ENCODE data around the gene TMEM63B.
"Not testable (repeated sequence)": the region's sequence is repeated elsewhere in the genome, so short reads cannot be mapped to it uniquely, and the experiment has no call there.

The TMEM63B gene

DNA sequence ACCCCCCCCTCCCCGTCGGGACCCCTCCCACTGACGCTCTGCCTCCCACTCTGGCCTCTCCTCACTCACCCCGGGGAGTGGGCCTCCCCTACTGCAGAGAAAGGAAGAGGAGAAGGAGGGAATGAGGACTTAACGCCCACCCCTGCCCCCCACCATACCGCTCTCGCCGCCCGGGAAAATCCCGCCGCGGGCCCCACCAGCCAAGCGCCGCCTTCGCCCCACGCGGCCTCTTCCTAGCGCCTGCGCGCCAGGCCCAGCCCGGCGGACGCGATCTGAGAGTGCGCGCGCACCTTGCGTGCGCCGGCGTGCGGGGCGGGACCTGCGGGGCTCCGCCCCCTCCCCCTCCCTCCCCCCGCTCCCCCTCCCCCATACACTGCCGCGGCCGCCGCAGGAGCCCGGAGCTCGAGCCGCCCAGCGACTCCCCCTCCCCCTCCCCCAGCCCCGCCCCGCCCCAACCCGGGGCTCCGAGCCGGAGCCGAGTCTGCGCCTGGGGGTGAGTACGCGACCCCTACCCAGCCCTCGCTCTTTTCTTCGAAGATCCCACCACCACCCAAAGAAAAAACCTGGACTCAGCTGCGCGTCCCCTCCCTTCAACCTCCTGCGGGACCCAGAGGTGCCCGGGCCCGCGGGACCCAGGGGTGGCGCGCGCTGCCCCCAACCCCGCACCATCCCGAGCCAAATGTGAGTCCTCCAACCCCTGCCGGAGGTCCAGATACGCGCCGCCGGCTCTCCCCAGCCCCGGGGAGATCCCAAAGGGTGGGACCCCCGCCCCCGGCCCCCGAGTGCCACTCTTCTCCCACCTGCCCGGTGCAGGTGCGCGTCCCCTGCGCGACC is at the start of gene TMEM63B, which contains the start of gene MRPL14:
Gene TMEM63B, plus strand, starts transcription at position 369 of the 834 bp plus-strand sequence. CDS start 7,031 bp downstream, outside the sequence.
Gene MRPL14, minus strand, starts transcription at position 267 of the 834 bp plus-strand sequence. CDS start 10,841 bp downstream, outside the sequence.
- DNase-seq (ENCODE audit: low read depth): peak; percentile 88

- DNase-seq (ENCODE audit: low read depth): no peak
These were observed 49.0 kb upstream of the TMEM63B start for GRCh38 chr6:44078219-44078826.

DNA sequence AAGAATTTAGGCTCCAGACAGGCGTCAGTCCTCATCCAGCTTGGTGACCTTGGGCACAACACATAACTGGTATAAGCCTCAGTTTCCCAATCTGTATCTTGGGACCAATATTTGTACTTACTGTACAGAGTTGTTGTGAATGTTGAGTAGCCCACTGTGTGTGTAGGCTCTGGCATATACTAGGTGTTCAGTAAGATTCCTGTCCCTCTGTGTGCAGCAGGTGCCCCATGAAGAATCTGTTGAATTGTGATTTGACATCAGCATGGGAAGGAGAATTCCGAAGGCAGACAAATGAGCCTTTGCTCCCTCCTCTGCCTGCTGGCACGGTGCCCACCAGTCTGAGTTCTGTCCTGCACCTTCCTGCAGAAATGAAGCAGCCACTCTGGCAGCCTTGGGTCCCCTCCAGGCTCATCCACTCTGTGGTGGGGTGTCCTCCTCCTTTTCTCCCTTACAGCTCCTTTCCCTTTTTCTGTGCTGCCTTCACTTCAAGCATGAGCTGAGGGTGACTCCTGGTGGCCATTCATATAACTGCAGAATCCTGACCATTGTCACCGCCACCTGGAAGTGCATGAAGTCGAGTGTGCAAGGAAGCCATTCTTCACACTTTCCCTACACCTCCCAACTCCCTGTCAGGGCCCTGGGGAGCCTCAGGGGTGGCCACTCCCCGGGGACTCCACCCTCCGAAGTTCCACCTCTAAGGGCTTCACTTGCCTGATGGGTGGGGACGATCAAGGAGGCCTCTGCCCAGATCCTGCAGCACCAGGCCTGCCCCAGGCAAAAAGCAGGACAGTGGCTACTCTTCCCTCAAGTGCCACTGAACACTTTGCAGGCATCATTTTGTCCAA is 48.3 kb upstream of the TMEM63B start:
- peak; percentile 49 for DNase-seq (ENCODE audit: low read depth)

DNA sequence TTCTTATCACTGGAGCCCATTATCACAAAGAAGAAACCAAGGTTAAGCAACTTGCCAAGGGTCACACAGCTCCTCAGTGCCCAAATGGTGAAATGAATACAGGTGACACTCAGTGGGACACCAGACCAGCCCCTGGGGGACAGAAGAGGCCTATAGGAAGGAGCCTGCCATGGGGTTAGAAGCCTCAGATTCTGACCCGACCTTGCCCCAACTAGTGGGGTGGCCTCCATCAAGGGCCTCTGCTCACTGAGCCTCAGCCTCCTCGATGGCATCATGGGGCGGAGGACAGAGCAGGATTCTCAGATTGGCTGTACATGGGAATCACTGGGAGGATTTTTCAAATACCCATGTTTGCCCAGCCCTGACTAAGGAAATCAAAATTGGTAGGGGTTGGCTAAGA is 47.7 kb upstream of the TMEM63B start:
- DNase-seq (ENCODE audit: low read depth): no peak

DNA sequence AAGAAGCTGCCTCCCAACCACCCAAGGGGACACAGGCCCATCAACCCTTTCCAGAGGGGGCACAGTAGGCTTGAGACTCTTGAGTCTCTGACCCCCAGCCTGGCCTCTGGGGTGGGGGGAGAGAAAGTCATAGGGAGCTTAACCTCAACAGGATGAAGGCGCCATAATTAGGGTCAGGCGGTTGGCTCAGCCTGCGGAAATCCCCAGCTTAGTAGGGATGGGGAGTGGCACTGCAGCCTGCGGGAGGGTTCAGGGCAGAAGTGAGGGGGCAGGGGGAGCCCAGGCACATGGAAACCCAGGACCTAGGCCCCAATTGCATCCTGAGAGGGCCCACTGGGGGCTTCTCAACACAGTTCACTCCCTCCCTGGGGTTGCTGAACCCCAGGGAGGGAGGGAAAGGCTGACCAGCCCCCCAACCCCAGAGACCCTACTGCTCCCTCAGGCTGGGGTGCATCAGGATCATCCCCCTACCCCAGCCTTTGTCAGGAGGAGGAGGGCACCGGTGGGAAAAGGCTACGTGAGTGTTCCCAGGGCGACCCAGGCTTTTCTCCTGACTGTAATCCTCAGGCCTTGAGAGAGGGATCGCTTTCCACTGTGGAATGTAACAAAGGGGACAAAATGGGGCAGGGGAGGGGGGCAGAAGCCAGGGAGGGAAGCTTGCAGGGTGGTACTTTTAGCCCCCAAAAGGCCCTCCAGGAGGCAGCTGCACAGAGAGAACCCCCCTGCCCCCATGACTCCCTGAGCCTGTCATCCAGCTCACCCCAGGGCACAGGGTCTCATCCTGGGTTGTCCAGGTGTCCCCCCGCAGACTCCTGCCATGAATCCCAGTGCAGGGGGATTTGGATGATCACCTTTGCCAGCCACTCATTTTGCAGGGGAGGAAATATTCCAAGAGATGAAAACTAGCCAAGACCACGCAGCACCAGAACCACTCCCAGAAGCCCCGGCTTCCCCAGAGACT is 46.5 kb upstream of the TMEM63B start:
- DNase-seq (ENCODE audit: low read depth): no peak

GRCh38 chr6:44081753-44082152 is 45.6 kb upstream of the TMEM63B start:
- no peak for DNase-seq (ENCODE audit: low read depth)

- DNase-seq (ENCODE audit: low read depth): no peak
These were observed 44.5 kb upstream of the TMEM63B start for GRCh38 chr6:44082872-44083321.

- DNase-seq (ENCODE audit: low read depth): no peak
These were observed 42.9 kb upstream of the TMEM63B start for GRCh38 chr6:44084231-44085014.

DNA sequence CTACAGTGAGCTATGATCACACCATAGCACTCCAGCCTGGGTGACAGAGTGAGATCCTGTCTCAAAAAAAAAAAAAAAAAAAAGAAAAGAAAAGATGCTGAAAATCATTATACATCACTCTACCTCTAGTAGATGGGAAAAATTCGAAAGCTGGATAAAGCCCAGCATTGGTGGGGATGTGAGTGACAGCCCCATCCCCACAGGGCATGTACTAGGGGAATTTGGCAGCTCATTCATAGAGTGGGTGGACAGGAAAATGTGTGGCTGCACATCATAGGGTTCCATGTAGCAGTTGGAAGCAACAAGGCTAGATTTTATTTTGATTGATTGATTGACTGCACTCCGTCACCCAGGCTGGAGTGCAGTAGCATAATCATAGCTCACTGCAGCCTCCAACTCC is 42.1 kb upstream of the TMEM63B start:
- DNase-seq (ENCODE audit: low read depth): no peak

GRCh38 chr6:44086931-44087574 is 40.3 kb upstream of the TMEM63B start:
- no peak for DNase-seq (ENCODE audit: low read depth)

GRCh38 chr6:44087623-44088022 is 39.7 kb upstream of the TMEM63B start:
- no peak for DNase-seq (ENCODE audit: low read depth)

- no peak for DNase-seq (ENCODE audit: low read depth)
These were observed 38.3 kb upstream of the TMEM63B start for GRCh38 chr6:44088827-44089590.

DNA sequence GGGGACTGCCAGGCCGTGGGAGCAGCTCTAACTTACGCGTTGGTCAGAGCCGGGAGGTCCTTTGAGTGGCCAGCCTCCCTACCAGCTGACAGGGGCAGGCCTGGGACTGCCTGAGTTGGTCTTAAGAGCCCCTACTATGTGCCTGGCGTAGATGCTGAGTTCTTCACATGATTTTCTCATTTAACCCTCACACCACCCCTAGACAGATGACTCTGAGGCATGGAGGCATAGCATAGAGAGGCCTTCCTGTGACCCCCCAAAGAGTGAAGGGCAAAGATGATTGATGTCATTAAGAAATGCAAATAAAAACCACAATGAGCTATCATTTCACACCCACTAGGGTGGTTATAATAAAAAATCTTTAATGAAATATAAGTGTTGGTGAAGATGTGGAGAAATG is 36.9 kb upstream of the TMEM63B start:
- DNase-seq (ENCODE audit: low read depth): no peak

DNA sequence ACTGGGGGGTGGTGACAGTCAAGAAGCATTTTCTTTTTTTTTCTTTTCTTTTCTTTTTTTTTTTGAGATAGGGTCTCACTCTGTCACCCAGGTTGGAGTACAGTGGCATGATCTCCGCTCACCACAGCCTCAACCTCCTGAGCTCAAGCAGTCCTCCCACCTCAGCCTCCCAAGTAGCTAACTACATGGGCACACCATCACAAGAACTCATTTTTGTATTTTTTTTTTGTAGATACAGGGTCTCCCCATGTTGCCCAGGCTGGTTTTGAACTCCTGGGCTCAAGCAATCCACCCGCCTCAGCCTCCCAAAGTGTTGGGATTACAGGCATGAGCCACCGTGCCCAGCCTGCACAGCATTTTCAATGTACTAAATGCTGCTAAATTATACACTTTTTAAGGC is 36.0 kb upstream of the TMEM63B start:
- not testable (repeated sequence) for DNase-seq (ENCODE audit: low read depth)

DNA sequence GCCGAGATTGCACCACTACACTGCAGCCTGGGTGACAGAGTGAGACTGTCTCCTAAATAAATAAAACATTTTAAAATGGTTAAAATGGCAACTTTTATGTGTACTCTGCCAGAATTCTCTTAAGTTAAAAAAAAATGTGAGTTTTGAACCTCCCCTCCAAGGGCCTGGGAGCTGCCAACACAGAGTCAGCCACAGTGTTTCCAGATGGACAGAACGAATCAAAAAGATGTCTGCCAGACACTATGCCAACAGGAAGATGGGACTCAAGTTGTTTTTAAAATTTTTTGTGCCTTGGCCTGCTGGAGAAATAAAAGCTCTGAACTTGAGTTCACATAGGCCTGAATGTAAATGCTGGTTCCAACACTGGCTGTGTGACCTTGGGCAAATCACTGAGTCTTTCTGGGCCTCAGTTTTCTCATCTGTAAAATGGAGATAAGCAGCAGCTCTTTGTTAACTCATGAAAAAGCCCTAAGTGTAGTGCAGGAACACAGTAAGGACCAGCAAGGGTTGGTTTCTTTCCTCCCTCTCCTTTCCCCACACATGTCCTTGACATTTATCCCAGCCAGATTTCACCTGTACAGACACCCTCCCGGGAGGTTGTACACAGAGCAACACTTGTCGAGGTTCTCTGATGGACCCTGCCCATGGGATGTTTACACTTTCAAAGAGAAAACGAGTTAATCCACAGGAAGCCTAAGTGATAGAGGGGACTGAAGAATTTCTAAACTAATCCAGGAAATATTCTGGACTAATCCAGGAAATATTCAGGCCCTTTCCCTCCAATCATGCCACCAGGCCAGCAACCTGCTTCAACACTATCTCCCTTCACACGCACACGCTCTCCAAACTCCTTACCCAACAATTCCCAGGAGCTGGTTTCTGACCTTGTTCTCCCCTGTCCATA is 35.1 kb upstream of the TMEM63B start:
- no peak for DNase-seq (ENCODE audit: low read depth)

- no peak for DNase-seq (ENCODE audit: low read depth)
These were observed 34.3 kb upstream of the TMEM63B start for GRCh38 chr6:44093066-44093465.

DNA sequence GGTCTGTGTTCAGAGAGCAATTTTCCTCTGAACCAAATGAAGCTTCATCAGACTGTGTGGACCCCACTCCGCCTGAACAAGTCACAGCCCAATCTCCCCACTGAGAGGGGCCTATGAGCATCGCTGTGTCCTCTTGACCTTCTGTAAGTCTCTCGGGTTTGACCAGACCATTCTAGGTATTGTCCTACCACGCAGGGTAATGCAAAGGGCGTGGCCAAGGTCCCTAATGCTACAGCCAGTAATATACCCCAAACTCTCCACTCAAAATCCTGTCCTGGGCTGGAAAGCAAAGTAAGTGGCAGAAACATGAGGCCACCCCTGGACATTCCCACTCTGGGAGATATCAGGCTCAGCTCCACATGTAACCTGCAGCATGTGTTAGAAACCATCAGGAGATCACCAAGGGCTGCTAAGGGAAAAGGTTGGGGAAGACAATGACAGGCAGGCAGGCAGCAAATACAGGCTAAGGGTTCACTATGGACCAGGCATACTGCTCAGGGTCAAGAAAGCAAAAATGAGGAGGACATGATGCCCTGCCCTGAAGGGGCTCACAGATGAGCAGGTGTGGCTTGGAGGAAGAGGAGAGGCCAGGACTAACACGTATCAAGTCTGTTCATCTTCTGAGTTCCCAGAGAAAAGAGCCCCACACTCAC is 33.5 kb upstream of the TMEM63B start:
- DNase-seq (ENCODE audit: low read depth): no peak

Data from stimulated activated CD4-positive, alpha-beta T cell treated with anti-CD3 and anti-CD28 coated beads, Interleukin-2, amount 100 ng/mL, for 4 hours (primary cell).